Activated gamma-delta T cell treated with Interleukin-2 at 50 U/mL for 16 hours (primary cell): ENCODE results near the gene ZBTB46.
"Not testable (repeated sequence)": the region's sequence is repeated elsewhere in the genome, so short reads cannot be mapped to it uniquely, and the experiment has no call there.

Experiments used
- DNase-seq: peaks from one replicate; pipeline ENCODE4 v3.0.0-alpha.2; 2020

The ZBTB46 gene

DNA sequence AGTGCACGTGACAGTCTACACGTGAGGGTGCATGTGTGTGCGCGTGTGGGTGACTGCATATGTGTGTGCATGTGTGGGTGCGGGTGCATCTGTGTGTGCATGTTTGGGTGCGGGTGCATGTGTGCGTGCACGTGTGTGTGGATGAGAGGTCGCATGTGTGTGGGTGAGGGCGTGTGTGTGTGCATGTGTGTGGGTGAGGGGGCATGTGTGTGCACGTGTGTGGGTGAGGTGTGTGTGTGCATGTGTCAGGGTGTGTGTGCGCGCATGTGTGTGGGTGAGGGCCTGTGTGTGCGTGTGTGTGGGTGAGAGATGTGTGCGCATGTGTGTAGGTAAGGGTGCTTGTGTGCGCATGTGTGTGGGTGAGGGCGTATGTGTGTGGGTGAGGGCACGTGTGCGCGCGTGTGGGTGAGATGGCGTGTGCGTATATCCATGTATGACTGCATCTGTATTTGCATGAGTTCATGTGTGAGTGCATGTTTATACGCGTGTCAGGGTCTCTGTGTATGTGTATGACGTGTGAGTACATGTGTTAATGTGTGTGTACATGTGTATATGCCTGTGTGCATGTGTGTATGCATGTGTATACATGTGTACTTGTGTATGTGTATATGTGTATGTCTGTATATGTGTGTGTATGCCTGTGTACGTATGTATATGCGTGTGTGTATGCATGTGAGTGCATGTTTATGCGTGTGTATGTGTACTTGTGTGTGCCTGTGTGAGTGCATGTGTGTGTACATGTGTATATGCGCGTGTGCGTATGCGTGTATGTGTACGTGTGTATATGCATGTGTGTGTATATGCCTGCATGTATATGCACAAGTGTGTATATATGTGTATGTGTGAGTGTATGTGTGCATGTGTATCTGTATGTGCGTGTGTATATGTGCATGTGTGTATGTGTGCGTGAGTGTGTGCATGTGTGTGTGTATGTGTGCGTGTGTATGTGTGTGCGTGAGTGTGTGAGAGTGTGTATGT is 98.7 kb downstream of the ZBTB46 start:
- no peak for DNase-seq

DNA sequence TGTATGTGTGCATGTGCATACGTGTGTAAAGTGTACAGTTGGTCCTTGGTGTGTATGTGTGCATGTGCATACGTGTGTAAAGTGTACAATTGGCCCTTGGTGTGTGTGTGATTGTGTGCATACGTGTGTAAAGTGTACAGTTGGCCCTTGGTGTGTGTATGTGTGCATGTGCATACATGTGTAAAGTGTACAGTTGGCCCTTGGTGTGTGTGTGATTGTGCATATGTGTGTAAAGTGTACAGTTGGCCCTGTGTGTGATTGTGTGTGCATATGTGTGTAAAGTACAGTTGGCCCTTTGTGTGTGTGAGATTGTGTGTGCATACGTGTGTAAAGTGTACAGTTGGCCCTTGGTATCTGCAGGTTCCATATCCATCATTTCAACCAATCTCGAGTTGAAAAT is 99.7 kb downstream of the ZBTB46 start:
- DNase-seq, result no peak

DNA sequence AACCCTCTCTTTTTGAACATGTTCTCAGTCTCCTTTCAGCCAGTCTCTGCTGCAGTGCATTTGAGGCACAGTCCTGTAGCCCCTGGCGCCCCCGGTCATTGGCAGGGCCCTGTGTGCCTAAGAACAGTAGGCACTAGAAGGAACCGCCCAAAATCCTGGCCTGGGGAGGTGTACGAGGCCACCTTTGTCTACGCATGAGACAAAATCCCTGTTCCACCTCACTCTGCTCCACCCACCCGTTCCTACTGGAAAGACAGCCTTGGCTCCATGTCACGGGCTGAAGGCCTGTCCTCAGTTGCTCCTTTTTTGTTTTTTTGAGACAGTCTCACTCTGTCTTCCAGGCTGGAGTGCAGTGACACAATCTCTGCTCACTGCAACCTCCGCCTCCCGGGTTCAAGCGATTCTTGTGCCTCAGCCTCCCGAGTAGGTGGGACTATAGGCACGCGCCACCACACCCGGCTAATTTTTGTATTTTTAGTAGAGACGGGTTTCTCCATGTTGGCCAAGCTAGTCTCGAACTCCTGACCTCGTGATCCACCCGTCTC is 100.8 kb downstream of the ZBTB46 start:
- not testable (repeated sequence) for DNase-seq

DNA sequence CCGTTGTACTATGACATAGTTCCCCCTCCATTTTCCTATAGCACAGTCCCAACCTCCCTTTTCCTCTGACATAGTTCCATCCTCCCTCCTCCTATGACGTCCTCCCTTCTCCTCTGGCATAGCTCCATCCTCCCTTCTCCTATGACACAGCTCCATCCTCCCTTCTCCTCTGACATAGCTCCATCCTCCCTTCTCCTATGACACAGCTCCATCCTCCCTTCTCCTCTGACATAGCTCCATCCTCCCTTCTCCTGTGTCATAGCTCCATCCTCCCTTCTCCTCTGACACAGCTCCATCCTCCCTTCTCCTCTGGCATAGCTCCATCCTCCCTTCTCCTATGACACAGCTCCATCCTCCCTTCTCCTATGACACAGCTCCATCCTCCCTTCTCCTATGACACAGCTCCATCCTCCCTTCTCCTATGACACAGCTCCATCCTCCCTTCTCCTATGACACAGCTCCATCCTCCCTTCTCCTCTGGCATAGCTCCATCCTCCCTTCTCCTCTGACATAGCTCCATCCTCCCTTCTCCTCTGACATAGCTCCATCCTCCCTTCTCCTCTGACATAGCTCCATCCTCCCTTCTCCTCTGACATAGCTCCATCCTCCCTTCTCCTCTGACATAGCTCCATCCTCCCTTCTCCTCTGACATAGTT is 108.0 kb downstream of the ZBTB46 start:
- DNase-seq, result not testable (repeated sequence)

DNA sequence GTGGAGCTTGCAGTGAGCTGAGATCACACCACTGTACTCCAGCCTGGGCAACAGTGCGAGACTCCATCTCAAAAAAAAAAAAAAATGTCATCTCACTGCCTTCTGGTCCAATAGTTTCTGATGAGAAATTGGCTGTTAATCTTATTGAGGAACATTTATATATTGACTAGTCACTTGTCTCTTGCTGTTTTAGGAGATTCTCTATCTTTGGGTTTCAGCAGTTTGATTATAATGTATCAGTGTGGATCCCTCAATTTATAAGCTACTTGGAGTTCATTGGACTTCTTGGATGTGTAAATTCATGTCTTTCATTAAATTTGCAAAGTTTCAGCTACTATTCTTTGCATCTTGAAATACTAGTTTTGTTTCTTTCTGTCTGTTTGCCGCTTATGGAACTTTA is 112.1 kb downstream of the ZBTB46 start:
- no peak for DNase-seq

DNA sequence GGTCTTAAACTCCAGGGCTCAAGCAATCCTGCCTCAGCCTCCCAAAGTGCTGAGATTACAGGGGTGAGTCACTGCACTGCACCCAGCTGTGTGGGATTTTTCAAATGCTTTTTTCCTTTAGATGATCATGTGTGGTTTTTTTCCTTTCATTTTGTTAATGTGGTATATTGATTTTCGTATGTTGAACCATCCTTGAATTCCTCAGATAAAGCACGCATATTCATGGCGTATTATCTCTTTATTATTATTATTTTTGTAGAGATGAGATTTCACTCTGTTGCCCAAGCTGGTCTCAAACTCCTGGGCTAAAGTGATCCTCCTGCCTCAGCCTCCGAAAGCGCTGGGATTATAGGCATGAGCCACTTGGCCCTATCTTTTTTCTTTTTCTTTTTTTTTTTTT is 116.2 kb downstream of the ZBTB46 start:
- DNase-seq, result no peak

DNA sequence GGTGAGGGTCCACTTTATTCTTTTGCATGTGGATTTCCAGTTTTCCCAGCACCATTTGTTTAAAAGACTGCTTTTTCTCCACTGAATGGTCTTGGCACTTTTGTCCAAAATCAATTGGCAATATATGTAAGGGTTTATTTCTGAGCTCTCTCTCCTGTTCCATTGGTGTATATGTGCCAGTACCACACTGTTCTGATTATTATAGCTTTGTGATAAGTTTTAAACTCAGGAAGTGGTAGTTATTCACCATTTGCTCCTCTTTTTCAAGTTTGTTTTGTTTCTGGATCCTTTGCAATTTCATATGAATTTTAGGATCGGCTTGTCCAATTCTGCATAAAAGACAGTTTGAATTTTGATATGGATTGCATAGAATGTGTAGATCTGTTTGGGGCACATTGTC is 118.9 kb downstream of the ZBTB46 start:
- no peak for DNase-seq

DNA sequence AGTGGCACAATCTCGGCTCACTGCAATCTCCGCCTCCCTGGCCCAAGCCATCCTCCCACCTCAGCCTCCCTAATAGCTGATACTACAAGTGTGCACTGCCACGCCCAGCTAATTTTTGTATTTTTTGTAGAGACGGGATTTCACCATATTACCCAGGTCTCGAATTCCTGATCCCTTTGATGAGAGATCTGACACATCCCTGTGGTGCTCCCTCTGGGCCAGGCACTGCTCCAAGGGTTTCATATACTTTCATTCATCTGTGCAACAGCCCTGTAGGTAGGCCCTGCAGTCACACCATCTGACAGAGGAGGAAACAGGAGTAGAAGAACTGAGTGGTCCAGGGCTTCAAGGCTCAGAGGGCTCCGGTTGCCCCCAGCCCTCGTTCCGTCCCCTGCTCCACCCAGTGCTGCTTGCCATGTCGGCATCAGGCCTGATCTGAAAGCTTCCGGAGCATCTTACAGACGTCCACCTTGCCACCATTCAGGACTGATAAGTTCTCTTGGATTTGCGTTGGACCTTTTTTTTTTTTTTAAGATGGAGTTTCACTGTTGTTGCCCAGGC is 119.9 kb downstream of the ZBTB46 start:
- DNase-seq, result no peak

DNA sequence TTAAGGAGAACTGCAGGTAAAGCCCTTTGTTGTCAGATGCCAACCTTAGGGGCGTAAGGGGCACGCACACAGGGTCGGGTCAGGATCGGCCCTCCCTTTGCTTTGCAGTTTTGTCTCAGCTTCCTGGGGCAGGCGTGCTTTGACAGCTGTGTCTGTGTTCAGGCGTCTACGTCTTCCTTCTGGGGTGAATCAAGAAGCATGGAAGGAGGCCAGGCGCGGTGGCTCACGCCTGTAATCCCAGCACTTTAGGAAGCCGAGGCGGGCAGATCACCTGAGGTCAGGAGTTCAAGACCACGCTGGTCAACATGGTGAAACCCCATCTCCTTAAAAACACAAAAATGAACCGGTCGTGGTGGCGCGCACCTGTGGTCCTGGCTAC is 121.9 kb downstream of the ZBTB46 start:
- DNase-seq, result peak; percentile 2

DNA sequence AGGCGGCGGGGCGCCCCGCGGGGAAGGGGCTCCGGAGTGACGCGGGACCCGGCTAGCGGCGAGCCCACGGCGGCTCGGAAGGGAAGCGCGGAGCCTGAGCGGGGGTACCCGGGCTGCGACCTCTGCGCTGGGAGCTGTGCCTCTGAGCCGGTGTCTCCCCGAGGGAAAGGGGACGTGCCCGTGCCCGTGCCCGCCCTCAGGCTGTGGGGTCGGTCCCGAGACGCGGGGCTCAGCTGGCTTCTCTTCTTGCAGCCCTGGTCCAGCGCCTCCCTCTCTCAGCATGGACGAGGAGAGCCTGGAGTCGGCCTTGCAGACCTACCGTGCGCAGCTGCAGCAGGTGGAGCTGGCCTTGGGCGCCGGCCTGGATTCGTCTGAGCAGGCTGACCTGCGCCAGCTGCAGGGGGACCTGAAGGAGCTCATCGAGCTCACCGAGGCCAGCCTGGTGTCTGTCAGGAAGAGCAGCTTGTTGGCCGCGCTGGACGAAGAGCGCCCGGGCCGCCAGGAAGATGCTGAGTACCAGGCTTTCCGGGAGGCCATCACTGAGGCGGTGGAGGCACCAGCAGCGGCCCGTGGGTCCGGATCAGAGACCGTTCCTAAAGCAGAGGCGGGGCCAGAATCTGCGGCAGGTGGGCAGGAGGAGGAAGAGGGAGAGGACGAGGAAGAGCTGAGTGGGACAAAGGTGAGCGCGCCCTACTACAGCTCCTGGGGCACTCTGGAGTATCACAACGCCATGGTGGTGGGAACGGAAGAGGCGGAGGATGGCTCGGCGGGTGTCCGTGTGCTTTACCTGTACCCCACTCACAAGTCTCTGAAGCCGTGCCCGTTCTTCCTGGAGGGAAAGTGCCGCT is 122.5 kb downstream of the ZBTB46 start:
- DNase-seq, result peak; percentile 17

DNA sequence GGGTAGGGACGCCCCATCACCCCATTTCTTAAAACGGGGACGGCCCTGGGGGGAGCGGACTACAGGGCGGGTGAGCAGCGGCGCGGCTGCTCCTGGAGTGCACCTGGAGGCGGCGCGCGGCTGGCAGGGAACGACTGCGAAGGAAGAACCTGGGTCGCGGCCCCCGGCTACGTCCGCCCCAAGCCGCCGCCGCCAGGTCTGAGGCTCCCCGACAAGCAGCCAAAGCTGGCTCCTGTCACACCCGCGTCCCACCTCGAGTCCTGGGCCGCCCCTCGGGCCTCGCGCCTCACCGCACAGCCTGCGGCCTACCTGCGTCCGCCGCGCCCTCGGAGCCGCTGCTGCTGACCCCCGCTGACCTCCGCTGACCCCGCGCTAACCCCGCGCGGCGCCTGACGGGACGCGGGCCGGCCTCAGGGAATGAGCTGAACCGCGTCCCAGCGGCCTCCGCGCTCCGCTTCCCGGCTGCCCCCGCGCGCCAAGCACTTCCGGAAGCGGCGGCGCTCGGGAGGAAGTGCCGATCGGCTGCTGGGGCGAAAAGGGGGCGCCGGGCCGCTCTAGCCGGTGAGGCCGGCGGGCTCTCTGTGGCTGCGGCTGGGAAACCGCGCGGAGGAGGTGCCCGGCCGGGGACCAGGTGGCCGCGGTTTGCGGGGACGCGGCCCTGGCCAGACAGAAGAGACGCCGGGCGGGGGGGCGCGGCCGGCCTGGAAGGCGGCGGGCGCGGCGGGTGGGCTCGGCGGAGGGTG is 123.3 kb downstream of the ZBTB46 start, which contains the start of the genes ARFRP1 and ZGPAT:
ARFRP1 (minus strand) TSS at position 419 of the 743 bp plus-strand sequence. CDS start 885 bp downstream, outside the sequence.
ZGPAT (plus strand) TSS at position 482 of the 743 bp plus-strand sequence. CDS start 542 bp downstream, outside the sequence.
- DNase-seq, result peak; percentile 83

DNA sequence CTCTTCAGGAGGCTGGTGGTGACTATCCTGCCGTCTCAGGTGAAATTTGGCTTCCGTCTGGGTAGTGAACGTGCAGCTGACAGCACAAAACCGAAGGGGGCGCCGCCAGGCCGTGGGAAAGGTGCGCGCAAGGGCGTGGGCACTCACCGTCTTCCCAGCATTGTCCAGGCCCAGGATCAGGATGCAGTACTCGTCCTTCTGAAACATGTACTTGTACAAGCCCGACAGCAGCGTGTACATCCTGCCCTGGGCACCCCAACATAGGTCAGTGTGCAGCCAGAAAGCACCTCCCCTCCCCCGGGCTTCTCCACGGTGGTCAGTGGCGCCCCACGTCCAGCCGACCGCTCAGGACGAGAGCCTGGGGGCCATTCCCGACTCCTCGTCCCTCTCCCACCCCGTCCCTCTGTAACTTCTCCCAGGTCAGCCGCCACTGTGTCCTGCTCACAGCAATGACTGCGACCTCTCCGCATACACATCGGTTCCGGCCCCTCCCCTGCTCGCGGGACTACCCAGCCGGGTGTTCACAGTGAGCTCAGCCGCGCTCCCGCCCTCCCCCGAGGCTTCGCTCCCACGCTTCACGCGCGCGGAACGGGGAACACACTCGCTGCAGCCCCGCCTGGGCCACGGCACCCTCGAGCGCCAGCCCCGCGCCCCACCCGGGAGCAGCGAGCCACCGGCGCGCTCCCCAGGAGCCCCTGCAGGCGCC is 124.1 kb downstream of the ZBTB46 start:
- peak; percentile 55 for DNase-seq

DNA sequence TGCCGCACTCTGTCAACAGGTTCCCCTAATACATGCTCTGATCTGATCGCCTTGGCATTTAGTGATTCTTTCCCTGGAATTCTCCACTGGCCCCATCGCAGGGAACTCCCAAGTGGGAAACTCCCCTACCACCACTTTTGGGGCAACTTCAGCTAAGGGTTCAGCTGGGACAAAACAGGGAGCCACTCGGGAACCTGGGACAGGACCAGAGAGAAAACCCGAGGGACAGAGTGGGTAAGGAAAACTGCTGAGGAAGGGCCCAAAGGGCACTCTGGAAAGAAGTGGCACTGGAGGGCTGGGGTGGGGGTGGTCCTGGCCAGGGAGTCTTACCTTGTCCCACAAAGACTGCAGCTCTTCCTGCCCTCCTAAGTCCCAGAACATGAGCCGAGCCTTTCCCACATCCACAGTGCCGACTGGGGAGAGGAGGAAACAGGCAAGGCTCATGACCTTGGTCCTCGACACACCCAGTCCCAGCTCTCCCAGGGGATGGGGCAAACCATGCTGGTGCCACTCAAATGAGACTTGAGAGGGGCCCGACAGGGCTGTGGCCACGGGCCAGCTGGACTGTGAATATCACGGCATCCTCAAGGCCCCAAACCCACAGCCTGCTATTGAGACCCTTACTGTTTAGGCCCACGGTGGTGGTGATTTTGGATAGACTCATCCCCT is 124.9 kb downstream of the ZBTB46 start:
- DNase-seq, result no peak

DNA sequence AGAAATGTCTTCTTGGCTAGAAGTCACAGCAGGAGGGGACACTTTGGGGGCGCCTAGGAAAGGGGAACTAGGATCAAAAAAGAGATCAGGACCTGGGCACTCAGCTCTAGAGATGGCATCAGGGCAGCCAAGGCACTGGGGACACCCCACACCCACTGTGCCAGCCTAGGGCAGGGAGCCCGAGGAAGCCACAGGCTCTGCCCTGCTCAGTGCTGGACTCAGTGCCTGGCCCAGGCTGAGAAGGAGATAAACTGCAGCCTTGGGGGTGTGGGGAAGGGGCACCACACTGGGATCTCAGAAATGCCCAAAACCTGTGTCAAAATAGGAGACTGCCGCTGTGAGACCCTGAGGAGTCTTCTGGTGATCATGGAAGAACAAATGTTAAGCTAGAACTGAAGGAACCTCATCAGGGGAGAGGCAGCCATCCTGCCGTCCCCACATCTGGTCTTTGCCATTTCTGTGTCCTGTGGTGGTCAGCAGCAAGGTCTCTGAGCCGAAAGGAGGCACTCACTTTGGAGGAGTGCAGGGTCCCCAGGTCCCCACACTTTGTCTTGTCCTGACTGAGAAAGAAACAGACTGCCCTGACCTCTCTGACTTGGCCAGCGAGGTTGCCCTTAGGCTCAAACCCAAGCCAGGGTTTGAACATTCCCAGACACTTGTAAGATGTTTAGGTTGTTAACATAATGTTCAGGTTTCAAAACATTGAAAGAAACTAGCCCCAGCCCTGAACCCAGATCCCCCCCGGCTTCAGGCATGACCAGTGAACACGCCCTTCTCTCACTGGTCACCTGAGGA is 125.6 kb downstream of the ZBTB46 start:
- no peak for DNase-seq

DNA sequence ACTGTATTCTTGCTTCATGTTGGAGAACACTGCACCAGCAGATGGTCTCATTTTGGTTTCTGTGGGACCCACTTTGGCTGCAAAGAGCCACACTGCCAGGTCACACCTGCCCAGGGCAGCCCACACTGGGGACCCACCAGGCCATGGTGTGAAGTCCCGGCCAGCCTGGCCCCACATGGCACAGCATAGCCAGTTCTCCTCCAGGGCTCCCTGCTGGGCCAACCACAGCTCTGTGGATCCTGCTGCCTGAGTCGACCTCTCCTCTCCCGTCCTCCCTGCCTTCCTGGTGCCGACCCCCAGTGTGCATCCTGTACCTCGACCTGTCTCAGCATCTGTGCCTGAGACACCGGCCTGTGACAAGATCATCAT is 126.3 kb downstream of the ZBTB46 start:
- DNase-seq, result no peak

DNA sequence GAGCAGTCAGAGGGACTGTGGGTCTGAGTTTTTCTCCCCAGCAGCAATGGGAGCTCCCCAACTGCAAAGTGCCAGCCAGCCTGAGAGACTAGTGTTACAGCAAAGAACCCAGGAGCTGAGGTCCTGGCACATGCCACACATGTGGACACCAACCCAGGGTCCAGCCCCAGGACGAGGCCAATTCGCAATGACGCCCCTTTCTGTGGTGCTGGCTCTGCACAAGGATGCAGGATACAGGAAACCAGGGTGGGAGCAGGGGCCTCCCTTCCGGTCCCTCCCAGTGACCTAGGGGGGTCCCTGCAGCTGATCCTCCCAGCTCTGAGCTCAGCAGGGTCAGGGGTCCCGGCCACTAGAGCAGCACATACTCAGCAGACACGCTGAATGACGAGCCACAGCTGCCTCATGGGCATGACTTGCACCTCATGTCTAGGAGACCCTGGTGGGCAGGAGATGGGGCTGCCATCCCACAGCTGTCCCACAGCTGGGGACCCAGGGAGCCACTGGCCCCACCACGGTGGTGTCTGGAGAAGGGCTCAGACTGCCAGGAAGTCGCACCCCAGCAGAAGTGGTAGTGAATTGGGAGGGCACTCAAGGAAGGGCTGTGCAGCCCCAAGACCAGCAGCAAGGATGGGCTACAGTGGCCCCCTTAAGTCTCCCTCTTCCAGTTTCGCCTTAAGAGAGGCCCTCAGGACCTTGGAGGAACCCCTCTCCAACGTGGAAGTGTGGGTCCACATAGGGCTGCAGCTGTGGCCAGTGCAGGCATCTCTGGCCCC is 126.9 kb downstream of the ZBTB46 start:
- DNase-seq, result peak; percentile 3

DNA sequence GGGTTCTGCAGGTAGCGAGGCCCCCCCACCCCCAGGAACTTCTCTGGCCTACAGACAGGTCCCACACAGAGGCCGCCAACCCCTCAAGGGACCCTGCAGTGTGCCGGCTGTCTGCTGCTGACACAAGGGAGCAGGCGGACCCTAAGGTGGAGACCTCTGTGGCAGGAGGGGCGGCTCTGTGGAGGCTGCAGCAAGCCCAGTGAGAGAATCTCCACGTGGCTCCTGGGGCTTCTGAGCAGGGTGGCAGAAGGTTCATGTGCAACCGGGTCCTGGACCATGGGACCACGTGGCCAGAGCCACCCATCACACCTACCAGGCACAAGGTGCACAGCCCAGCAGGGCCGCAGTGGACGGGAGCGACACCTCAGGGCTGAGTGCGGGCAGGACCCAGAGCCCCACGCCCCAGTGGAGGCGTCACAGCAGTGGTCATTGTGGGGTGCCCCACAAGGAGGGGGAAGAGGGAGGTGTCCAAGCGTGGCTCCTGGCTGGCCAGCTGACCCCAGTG is 127.5 kb downstream of the ZBTB46 start:
- no peak for DNase-seq

DNA sequence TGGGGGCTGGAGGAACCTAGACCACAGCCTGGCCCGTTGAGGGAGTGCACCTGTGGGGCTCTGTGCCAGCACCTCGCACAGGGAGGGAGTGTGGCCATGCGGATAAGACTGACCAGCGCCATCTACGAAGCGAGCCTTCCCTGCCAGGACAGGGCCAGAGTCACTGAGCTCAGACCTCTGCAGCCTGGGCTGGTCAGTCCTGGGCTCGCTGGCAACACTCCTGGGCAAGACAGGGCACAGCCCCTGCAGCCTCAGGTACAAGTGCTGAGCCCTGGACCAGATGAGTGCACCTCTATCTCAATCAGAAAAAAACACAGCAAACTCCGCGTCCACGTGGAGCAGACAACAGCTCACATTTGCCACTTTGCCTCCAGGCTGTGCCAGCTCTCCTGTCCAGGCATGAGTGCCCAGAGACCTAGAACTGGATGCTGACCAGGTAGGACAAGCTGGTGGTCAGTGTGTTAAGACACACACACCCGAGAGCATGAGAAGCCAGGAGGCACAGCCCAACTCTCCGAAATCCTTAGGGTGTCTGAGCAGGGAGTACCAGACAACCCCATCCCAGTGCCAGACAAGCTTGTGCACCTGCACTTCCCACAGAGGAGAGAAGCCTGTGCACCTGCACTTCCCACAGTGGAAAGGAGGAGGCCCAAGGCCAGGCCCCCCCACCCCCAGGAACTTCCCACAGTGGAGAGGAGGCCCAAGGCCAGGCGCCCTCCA is 128.2 kb downstream of the ZBTB46 start:
- DNase-seq, result peak; percentile 3
